Muscle of leg (tissue), 11 donors: ENCODE data around the gene RUFY2. TPM values are rescaled to one million over a fixed set of nuclear protein-coding genes. Genes with fewer than 3 reads are reported as not detected.

Experiments
- DNase-seq: peaks from one replicate; pipeline ENCODE4 v3.0.0; 2013
- H3K27ac ChIP-seq: one replicate; pipeline ENCODE4 v1.5.1; 2013; ENCODE audit warnings: mild to moderate bottlenecking, low read length, control low read depth
- H3K27me3 ChIP-seq: one replicate; pipeline ENCODE4 v1.6.1; 2013; ENCODE audit warnings: low read length; ENCODE audit not compliant: control insufficient read depth, insufficient read depth
- H3K36me3 ChIP-seq: one replicate; pipeline ENCODE4 v1.6.1; 2013; ENCODE audit warnings: low read length; ENCODE audit not compliant: control insufficient read depth, insufficient read depth
- H3K4me1 ChIP-seq: one replicate; pipeline ENCODE4 v1.6.1; 2013; ENCODE audit warnings: low read length; ENCODE audit not compliant: control insufficient read depth, insufficient read depth
- H3K4me3 ChIP-seq: one replicate; pipeline ENCODE4 v1.5.1; 2013; ENCODE audit warnings: low read length, control low read depth
- H3K9me3 ChIP-seq: replicated peaks from 2 replicates; pipeline ENCODE4 v1.6.1; 2013; ENCODE audit warnings: low read depth, low read length; ENCODE audit not compliant: control insufficient read depth
- WGBS: methylation state at CpG from one replicate; pipeline ENCODE4 v1.1.5; 2013; ENCODE audit warnings: missing lambda C conversion rate; ENCODE audit not compliant: insufficient coverage; 5-methylcytosine and 5-hydroxymethylcytosine counted together
- polyA plus RNA-seq, 8 donors: library from polyadenylated mRNA; unstranded; fragments of 120-200 nt; gene quantifications; one replicate each; pipeline versions ENCODE4 v1.2.1 to v1.2.3, GENCODE V29; 2013; ENCODE audit warnings: inconsistent platforms in 1 of 8, low replicate concordance in 1 of 8; ENCODE audit not compliant: insufficient read length in 8 of 8, insufficient read depth in 1 of 8
- total RNA-seq: library from RNA; stranded (reverse); fragments of 120-200 nt; gene quantifications from one replicate; pipeline ENCODE4 v1.2.4, GENCODE V29; 2013

Gene RUFY2
- total and polyA plus RNA-seq, 9 donors: 12.0 to 19.8 (median 16.6) TPM

GRCh38 chr10:68340358-68341080 lies 66.6 kb downstream of the RUFY2 start:
- no peaks in the 10 kb centered on the region for H3K27me3 ChIP-seq
- peaks cover 31% of the 10 kb centered on the region for H3K36me3 ChIP-seq
- H3K9me3 ChIP-seq: no peaks in the 10 kb centered on the region
- WGBS: 100% methylated on average over 2 of the region's 8 CpGs
- H3K4me1 ChIP-seq: peaks cover 4% of the 10 kb centered on the region
- no peak for DNase-seq
- no peak overlapping the region for H3K4me3 ChIP-seq
- no peak overlapping the region for H3K27ac ChIP-seq

GRCh38 chr10:68336754-68337351 lies 70.2 kb downstream of the RUFY2 start:
- 56% methylated on average over 4 of the region's 7 CpGs for WGBS
- peaks cover 4% of the 10 kb centered on the region for H3K4me1 ChIP-seq

DNA sequence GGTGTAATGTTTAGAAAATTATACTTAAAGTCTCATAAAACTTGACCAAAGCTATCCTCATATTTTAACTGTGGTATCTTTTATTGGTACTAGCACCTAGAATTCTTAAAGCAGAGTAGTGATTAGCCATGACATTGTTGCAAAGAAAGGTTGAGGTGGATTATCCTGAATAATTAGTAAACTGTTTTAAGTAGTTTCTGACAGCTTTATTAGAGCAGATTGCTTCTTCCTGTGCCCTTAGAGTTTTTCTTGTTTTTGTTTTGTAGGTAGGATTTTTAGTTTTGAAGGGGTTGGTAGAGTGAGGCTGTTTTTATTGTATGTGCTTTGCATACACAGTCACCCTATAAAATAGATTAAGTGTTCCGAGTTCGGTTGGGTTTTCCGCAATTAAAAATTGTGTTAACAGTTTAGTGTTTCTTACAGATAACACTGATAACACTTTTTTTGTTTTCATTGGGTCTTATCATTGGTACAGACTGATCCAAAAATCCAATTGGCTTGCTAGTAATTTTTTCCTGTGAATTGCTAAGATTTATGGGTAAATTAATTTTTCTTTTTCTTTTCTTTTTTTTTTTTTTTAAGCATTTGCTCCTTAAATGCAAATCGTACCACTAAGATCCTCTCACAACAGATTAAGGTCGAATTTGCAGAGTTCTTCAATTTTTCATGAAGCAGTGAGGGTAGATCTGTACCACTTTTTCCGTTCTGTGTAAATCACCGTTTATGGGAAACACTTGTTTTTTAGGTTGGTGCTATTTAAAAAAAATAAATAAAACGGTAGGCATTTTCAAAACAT lies 72.2 kb downstream of the RUFY2 start:
- no peak overlapping the region for H3K27ac ChIP-seq
- DNase-seq: peak; percentile 10
- no peaks in the 10 kb centered on the region for H3K9me3 ChIP-seq
- H3K27me3 ChIP-seq: no peaks in the 10 kb centered on the region
- WGBS: no CpG with 5 or more reads among the region's 8 CpGs
- H3K4me3 ChIP-seq: peak overlapping the region; percentile 10
- H3K4me1 ChIP-seq: peaks cover 12% of the 10 kb centered on the region
- H3K36me3 ChIP-seq: peaks cover 11% of the 10 kb centered on the region

More at GRCh38 chr10:68336754-68337351, 70.2 kb downstream of the RUFY2 start:
- DNase-seq: no peak
- Histone ChIP-seq H3K4me3 (no peak overlapping the region), H3K27me3 (no peaks in the 10 kb centered on the region), H3K9me3 (no peaks in the 10 kb centered on the region), H3K27ac (no peak overlapping the region), H3K36me3 (peaks cover 24% of the 10 kb centered on the region)

GRCh38 chr10:68333440-68334431 lies 73.3 kb downstream of the RUFY2 start:
- peaks cover 4% of the 10 kb centered on the region for H3K36me3 ChIP-seq
- peak overlapping the region; percentile 100 for H3K27ac ChIP-seq
- peak; percentile 38 for DNase-seq
- no peaks in the 10 kb centered on the region for H3K27me3 ChIP-seq
- no peaks in the 10 kb centered on the region for H3K9me3 ChIP-seq
- no CpG with 5 or more reads among the region's 10 CpGs for WGBS
- peaks cover 17% of the 10 kb centered on the region for H3K4me1 ChIP-seq
- H3K4me3 ChIP-seq: peak overlapping the region; percentile 88

- no peaks in the 10 kb centered on the region for H3K27me3 ChIP-seq
- no peak for DNase-seq
- H3K4me3 ChIP-seq: peak overlapping the region; percentile 88
- peaks cover 20% of the 10 kb centered on the region for H3K4me1 ChIP-seq
- H3K36me3 ChIP-seq: peaks cover 2% of the 10 kb centered on the region
- WGBS: 2% methylated on average over 7 of the region's 10 CpGs
- H3K27ac ChIP-seq: peak overlapping the region; percentile 100
- no peaks in the 10 kb centered on the region for H3K9me3 ChIP-seq
These were observed 74.0 kb downstream of the RUFY2 start for GRCh38 chr10:68333058-68333395.

DNA sequence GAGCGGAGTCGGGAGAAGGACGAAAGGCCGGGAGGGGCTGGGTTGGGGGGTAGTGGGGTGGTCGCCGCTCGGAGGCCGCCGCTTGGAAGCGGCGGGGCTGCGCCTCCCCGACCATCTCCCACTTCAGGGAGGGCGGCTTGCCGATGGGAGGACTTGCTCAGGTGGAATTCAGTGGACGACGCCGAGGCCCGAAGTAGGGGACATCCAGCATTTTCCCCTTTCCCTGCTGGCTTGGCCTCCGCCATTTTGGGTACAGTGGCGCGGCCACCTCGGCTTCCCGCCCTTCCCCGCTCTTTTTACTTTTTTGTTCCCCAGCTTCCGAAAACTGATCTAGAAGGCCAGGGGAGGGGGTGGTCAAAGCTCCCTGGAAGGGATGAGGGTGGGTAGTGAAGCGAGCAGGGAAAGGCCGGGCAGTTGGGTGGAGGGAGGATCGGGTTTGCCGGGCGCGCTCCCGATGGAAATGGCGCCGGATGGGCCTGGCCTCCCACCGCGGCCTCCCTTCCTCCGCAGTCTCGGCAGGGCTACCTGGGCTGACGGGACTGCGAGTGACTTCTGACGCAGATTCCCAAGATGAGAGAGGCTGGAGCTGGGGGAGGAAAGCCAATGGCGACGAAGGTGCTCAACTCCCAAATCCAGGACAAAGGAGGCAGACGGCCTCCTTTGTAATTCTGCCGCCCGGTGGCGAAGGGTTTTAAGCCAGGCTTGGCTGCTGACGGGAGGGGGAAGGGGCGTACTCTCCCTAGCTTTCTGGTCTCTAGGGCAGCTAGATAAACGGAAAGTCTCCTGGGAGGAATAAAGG lies 74.6 kb downstream of the RUFY2 start, which contains the start of gene PBLD:
Gene PBLD (minus strand): TSS at position 670 of the 799 bp plus-strand sequence. CDS start 26,084 bp downstream, outside the sequence.
- 1% methylated on average over 41 of the region's 51 CpGs for WGBS
- H3K36me3 ChIP-seq: no peaks in the 10 kb centered on the region
- H3K9me3 ChIP-seq: no peaks in the 10 kb centered on the region
- no peaks in the 10 kb centered on the region for H3K27me3 ChIP-seq
- H3K4me1 ChIP-seq: peaks cover 20% of the 10 kb centered on the region
- peak within 1 kb of the TSS; percentile 100 for H3K27ac ChIP-seq
- peak; percentile 91 for DNase-seq
- peak within 1 kb of the TSS; percentile 88 for H3K4me3 ChIP-seq

DNA sequence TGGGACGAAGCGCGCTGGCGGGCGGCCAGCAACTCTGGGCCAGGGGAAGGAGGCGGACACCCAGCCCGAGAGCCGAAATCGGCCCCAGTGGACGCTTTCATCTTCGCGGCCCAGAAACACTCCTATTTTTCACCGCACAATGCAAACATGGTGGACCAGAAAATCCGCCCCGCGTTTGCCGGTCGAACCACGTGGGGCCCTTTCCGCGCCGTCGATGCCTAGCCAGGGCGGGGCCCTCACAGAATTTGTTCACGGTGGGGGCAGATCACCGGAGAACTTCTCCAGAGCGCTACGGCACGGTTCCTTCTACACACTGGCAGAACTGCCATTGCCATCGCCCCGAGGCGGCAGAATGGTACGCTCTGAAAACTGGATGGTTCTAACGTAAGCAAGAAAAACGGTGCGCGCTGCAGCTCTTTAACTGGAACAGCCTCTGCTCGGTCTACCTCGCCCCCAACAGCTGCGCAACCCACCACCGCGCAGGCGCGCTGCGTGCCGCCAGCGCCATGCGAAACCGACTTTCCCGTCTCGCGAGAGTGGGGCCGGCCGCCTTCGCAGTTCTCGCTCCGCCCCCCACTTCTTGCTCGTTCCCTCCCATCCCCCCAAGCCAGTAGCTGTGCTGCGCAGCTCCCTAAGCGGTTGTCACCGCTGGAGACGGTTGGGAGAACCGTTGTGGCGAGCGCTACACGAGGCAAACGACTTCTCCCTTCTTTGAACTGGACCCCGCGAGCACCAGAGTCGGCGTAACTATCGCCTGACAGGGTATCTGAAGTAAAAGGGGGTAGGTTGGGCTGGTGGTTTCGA lies 75.4 kb downstream of the RUFY2 start, which contains the start of gene HNRNPH3:
Gene HNRNPH3 (plus strand): TSS at position 610 of the 804 bp plus-strand sequence. CDS start 5,158 bp downstream, outside the sequence.
- H3K27me3 ChIP-seq: no peaks in the 10 kb centered on the region
- peaks cover 20% of the 10 kb centered on the region for H3K4me1 ChIP-seq
- H3K36me3 ChIP-seq: no peaks in the 10 kb centered on the region
- WGBS: under 1% methylated on average over 71 of the region's 73 CpGs
- peak; percentile 99 for DNase-seq
- H3K27ac ChIP-seq: peak within 1 kb of the TSS; percentile 100
- H3K9me3 ChIP-seq: no peaks in the 10 kb centered on the region
- H3K4me3 ChIP-seq: peak within 1 kb of the TSS; percentile 88

- Histone ChIP-seq H3K4me3 (peak overlapping the region; percentile 88), H3K27ac (peak overlapping the region; percentile 100), H3K27me3 (no peaks in the 10 kb centered on the region), H3K9me3 (no peaks in the 10 kb centered on the region), H3K4me1 (peaks cover 18% of the 10 kb centered on the region), H3K36me3 (no peaks in the 10 kb centered on the region)
- peak; percentile 77 for DNase-seq
- WGBS: 21% methylated on average over 19 of the region's 29 CpGs
These were observed 76.1 kb downstream of the RUFY2 start for GRCh38 chr10:68330852-68331454.
